Progenitor cell of endocrine pancreas (in vitro differentiated cells): Measurements from ENCODE around the gene PHKB. TPM values are rescaled to one million over a fixed set of nuclear protein-coding genes. Genes with fewer than 3 reads are reported as not detected.

ENCODE experiments used
- DNase-seq: peaks from one replicate; pipeline ENCODE4 v3.0.0; 2021; ENCODE audit warnings: low spot score; ENCODE audit not compliant: unreplicated experiment
- H3K27ac Mint-ChIP-seq: 2 replicates; pipeline ENCODE4 v1.8.0; 2021; ENCODE audit warnings: mild to moderate bottlenecking, moderate library complexity, mixed read lengths
- H3K27me3 Mint-ChIP-seq: 2 replicates; pipeline ENCODE4 v1.8.0; 2021; ENCODE audit warnings: mixed read lengths
- H3K36me3 Mint-ChIP-seq: 2 replicates; pipeline ENCODE4 v1.8.0; 2022; ENCODE audit warnings: mixed read lengths; ENCODE audit not compliant: insufficient read depth
- H3K4me1 Mint-ChIP-seq: 2 replicates; pipeline ENCODE4 v1.8.0; 2021; ENCODE audit warnings: low read depth, mixed read lengths
- H3K4me3 Mint-ChIP-seq: 2 replicates; pipeline ENCODE4 v1.8.0; 2021; ENCODE audit warnings: low read depth, mild to moderate bottlenecking, moderate library complexity, mixed read lengths
- H3K9me3 Mint-ChIP-seq: 2 replicates; pipeline ENCODE4 v1.8.0; 2021; ENCODE audit warnings: low read depth, mixed read lengths
- total RNA-seq: library from RNA; stranded (reverse); gene quantifications from 2 replicates; pipeline ENCODE4 v1.2.1, GENCODE V29; 2021
- TF ChIP-seq, protein P1 (sequence below): fragments of 200-600 bp; sonication (generic); IDR thresholded peaks from one replicate; pipeline ENCODE4 v1.5.0; 2021; ENCODE audit warnings: antibody characterized with exemption, mild to moderate bottlenecking; ENCODE audit not compliant: unreplicated experiment

The PHKB gene
- total RNA-seq, 1 donor from 2014 or later, result 94.1 TPM

- DNase-seq, result no peak
- no peak overlapping the region for H3K27ac Mint-ChIP-seq
- no peak overlapping the region for H3K4me3 Mint-ChIP-seq
- peaks cover 13% of the 10 kb centered on the region for H3K4me1 Mint-ChIP-seq
- TF ChIP-seq, protein P1, sequence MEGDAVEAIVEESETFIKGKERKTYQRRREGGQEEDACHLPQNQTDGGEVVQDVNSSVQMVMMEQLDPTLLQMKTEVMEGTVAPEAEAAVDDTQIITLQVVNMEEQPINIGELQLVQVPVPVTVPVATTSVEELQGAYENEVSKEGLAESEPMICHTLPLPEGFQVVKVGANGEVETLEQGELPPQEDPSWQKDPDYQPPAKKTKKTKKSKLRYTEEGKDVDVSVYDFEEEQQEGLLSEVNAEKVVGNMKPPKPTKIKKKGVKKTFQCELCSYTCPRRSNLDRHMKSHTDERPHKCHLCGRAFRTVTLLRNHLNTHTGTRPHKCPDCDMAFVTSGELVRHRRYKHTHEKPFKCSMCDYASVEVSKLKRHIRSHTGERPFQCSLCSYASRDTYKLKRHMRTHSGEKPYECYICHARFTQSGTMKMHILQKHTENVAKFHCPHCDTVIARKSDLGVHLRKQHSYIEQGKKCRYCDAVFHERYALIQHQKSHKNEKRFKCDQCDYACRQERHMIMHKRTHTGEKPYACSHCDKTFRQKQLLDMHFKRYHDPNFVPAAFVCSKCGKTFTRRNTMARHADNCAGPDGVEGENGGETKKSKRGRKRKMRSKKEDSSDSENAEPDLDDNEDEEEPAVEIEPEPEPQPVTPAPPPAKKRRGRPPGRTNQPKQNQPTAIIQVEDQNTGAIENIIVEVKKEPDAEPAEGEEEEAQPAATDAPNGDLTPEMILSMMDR, result no peak
- no peaks in the 10 kb centered on the region for H3K27me3 Mint-ChIP-seq
- H3K36me3 Mint-ChIP-seq, result no peaks in the 10 kb centered on the region
- H3K9me3 Mint-ChIP-seq, result no peaks in the 10 kb centered on the region
Measured at GRCh38 chr16:47624563-47624962, 163.4 kb downstream of the PHKB start.

DNA sequence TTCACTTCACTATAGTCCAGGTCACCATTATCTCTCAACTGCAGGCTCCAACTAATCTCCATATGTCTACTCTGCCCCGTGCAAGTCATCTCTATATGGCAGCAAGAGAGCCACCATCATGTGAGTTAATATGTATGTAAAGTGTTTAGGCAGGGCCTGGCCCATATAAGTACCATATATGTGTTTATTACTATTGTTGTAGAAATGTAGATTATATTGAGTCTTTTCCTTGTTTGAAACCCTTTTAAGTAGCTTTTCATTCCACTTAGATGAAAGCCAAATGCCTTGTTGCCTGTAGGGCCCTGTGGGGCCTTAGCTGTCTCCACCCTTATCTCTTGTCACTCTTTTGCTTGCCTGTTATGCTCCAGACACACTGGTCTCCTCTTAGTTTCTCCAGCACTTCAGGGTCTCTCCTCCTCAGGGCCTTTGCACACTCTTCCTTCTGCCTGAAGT, 164.0 kb downstream of the PHKB start:
- Mint-ChIP-seq H3K36me3 (no peaks in the 10 kb centered on the region), H3K9me3 (no peaks in the 10 kb centered on the region), H3K27me3 (no peaks in the 10 kb centered on the region), H3K27ac (no peak overlapping the region), H3K4me1 (peaks cover 13% of the 10 kb centered on the region), H3K4me3 (no peak overlapping the region)
- TF ChIP-seq, protein P1, result no peak
- DNase-seq, result no peak

DNA sequence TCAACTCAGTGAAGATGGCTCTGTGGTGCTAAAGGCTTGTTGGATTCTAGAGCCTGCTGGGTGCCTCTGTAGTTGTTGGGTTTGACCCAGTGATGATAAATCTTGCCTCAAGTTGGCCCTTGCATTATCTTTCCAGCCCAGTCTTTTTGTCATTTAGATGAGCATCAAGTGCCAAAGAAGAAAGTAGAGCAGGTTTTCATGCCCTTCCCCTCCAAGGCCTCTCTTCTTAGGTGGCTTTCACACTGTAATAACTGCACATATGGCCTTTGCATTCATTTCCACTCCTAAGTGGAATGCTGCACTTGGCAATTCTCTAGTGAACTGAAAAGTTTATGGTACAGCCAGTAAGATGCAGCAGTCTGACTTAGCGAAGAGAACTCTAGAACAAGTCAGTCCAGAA, 165.1 kb downstream of the PHKB start:
- H3K27me3 Mint-ChIP-seq, result no peaks in the 10 kb centered on the region
- no peaks in the 10 kb centered on the region for H3K9me3 Mint-ChIP-seq
- TF ChIP-seq, protein P1, result no peak
- no peak overlapping the region for H3K27ac Mint-ChIP-seq
- no peak overlapping the region for H3K4me3 Mint-ChIP-seq
- H3K36me3 Mint-ChIP-seq, result peaks cover 4% of the 10 kb centered on the region
- no peak for DNase-seq
- H3K4me1 Mint-ChIP-seq, result peaks cover 13% of the 10 kb centered on the region

DNA sequence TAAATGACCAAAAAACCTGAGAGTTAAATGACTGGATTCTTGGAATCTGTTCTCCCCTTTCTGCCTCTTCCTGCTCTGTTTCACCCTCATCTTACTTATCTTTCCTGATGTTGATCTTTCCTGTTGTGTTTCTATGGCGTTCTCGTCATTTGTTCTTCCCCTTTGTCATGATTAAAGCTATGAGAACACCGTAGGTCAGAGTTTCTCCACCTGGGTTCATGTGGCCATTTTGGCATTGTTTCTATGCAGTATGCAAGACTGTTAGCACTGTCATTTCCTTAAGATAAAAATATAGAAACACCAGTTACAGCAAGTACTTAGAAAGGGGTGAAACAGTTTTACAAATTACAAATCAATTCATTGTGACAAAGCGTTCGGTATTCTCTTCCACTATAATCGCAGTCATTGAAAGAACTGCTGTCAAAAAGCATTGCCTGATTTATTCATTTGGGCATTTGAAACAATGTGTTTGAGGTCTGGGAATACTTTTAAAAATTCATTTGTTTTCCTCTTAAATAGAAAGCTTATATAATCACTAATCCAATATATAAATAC, 166.0 kb downstream of the PHKB start:
- Mint-ChIP-seq H3K4me3 (no peak overlapping the region), H3K4me1 (peaks cover 13% of the 10 kb centered on the region), H3K9me3 (peaks cover 3% of the 10 kb centered on the region), H3K27ac (peak overlapping the region; percentile 77), H3K27me3 (no peaks in the 10 kb centered on the region), H3K36me3 (peaks cover 4% of the 10 kb centered on the region)
- TF ChIP-seq, protein P1, result no peak
- DNase-seq, result no peak

DNA sequence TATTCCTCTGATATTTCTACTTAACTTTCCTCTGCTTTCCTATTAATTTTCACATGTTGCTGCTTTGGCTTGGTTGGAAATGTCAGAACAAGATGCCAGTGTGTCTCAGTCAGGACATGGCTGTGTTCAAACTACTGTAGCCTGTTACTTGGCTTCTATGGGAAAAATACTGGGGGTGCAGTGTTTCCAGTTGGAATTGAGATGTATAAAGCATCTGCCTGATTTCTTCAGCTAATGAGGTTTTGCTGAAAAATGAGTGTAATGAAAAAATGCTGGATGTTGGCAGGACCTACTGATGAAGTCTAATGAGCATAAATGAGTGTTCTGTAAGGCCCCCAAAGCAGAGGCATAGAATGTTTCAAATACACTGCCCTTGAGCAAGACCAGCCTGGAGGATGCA, 166.6 kb downstream of the PHKB start:
- Mint-ChIP-seq H3K36me3 (peaks cover 4% of the 10 kb centered on the region), H3K27ac (peak overlapping the region; percentile 56), H3K4me3 (no peak overlapping the region), H3K4me1 (peaks cover 13% of the 10 kb centered on the region), H3K9me3 (peaks cover 3% of the 10 kb centered on the region), H3K27me3 (no peaks in the 10 kb centered on the region)
- TF ChIP-seq, protein P1, result no peak
- DNase-seq, result no peak
